ENCODE results near the gene GARS1. TPM values are rescaled to one million over a fixed set of nuclear protein-coding genes. Genes with fewer than 3 reads are reported as not detected.

GARS1 gene
- total and polyA plus RNA-seq, 9 of the 15 experiments (the other 6 are each of a cell fraction or from before 2014, with no cell fraction given), result 142 to 769 (median 272) TPM

DNA sequence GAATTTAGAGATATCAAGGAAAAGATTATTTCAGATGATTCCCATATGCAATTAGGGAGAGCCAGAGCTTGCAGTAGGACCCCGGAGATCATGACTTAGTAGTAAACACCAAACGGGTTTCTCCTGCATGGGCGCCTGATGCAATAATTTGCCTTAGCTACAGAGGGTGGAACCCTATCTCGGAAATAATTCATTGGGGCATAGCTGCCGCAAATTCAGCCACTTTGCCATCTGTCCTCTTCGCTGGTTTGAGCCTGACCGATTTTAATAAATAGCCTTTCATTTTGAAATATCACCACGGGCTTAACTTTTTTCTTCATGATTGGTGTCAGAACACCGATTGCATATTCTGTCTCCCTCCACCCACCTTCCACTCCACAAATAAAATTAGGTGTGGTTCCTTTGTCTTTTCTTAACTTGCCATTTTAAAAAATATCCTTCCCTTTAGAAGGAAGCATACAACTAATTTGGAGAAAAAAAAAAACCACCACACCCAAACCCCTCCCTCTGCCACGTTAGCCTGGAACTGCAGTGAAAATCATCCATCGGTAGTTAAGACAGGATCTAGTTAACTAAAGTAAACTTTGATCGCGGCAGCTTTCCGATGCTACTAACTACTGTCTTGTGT, 1.4 kb downstream of the GARS1 start (continued):
- TF ChIP-seq, protein P1, sequence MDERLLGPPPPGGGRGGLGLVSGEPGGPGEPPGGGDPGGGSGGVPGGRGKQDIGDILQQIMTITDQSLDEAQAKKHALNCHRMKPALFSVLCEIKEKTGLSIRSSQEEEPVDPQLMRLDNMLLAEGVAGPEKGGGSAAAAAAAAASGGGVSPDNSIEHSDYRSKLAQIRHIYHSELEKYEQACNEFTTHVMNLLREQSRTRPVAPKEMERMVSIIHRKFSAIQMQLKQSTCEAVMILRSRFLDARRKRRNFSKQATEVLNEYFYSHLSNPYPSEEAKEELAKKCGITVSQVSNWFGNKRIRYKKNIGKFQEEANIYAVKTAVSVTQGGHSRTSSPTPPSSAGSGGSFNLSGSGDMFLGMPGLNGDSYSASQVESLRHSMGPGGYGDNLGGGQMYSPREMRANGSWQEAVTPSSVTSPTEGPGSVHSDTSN (CRISPR knock-in tag; IDR thresholded peaks at IDR 0.05; ENCODE audit: low read depth), result no peak
- TF ChIP-seq, protein P1 (tag; conservative IDR thresholded peaks at IDR 0.05; ENCODE audit: low read depth), result peak; percentile 22; the same call in 1 of the 2 replicates
- TF ChIP-seq TCF7 (IDR thresholded peaks at IDR 0.05; ENCODE audit: borderline replicate concordance) (no peak), KDM5B (IDR thresholded peaks at IDR 0.05; ENCODE audit: insufficient replicate concordance, low read depth, low read length) (peak; percentile 24), HDAC2 (IDR thresholded peaks at IDR 0.05) (0 out of 2 replicates have a peak, but pooled peaks have one; percentile 20), E2F3 (CRISPR knock-in tag; IDR thresholded peaks at IDR 0.05) (no peak), CHD1 (IDR thresholded peaks at IDR 0.05; ENCODE audit: low read length) (peak; percentile 23), RAD51 (IDR thresholded peaks at IDR 0.05; ENCODE audit: borderline replicate concordance, low read depth) (no peak), ZKSCAN3 (CRISPR knock-in tag; IDR thresholded peaks at IDR 0.05) (no peak), EP400 (IDR thresholded peaks at IDR 0.05) (peak; percentile 91), FOXK1 (CRISPR knock-in tag; IDR thresholded peaks at IDR 0.05; ENCODE audit: borderline replicate concordance) (0 out of 2 replicates have a peak, but pooled peaks have one; percentile 11), MYC (IDR thresholded peaks at IDR 0.05; ENCODE audit: low read depth, low read length) (peak; percentile 93), MYC (CRISPR knock-in tag; IDR thresholded peaks at IDR 0.05; ENCODE audit: borderline replicate concordance, low read depth) (no peak), CREBBP (IDR thresholded peaks at IDR 0.05; ENCODE audit: low read depth, low read length) (no peak), BRD9 (IDR thresholded peaks at IDR 0.05; ENCODE audit: low read depth, partially characterized antibody) (peak; percentile 38), HMG20B (CRISPR knock-in tag; IDR thresholded peaks at IDR 0.05) (no peak), MEIS2 (IDR thresholded peaks at IDR 0.05; ENCODE audit: partially characterized antibody) (peak; percentile 15), TAF9B (IDR thresholded peaks at IDR 0.05; ENCODE audit: partially characterized antibody) (no peak)
- TF ChIP-seq, protein P2, sequence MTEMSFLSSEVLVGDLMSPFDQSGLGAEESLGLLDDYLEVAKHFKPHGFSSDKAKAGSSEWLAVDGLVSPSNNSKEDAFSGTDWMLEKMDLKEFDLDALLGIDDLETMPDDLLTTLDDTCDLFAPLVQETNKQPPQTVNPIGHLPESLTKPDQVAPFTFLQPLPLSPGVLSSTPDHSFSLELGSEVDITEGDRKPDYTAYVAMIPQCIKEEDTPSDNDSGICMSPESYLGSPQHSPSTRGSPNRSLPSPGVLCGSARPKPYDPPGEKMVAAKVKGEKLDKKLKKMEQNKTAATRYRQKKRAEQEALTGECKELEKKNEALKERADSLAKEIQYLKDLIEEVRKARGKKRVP (CRISPR knock-in tag; IDR thresholded peaks at IDR 0.05), result peak; percentile 95
- TF ChIP-seq, protein P3, sequence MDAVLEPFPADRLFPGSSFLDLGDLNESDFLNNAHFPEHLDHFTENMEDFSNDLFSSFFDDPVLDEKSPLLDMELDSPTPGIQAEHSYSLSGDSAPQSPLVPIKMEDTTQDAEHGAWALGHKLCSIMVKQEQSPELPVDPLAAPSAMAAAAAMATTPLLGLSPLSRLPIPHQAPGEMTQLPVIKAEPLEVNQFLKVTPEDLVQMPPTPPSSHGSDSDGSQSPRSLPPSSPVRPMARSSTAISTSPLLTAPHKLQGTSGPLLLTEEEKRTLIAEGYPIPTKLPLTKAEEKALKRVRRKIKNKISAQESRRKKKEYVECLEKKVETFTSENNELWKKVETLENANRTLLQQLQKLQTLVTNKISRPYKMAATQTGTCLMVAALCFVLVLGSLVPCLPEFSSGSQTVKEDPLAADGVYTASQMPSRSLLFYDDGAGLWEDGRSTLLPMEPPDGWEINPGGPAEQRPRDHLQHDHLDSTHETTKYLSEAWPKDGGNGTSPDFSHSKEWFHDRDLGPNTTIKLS (IDR thresholded peaks at IDR 0.05; ENCODE audit: borderline replicate concordance, low read depth), result peak; percentile 80; the same call in 1 of the 2 replicates
- TF ChIP-seq, protein P4, sequence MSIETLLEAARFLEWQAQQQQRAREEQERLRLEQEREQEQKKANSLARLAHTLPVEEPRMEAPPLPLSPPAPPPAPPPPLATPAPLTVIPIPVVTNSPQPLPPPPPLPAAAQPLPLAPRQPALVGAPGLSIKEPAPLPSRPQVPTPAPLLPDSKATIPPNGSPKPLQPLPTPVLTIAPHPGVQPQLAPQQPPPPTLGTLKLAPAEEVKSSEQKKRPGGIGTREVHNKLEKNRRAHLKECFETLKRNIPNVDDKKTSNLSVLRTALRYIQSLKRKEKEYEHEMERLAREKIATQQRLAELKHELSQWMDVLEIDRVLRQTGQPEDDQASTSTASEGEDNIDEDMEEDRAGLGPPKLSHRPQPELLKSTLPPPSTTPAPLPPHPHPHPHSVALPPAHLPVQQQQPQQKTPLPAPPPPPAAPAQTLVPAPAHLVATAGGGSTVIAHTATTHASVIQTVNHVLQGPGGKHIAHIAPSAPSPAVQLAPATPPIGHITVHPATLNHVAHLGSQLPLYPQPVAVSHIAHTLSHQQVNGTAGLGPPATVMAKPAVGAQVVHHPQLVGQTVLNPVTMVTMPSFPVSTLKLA (conservative IDR thresholded peaks at IDR 0.05), result peak; percentile 63 to 65
